H1 (cell line): ENCODE data around the gene CACFD1. TPM values are rescaled to one million over a fixed set of nuclear protein-coding genes. Genes with fewer than 3 reads are reported as not detected.

ENCODE experiments used
- CEBPB ChIP-seq: IDR thresholded peaks from 2 replicates; pipeline ENCODE4 v1.6.1; 2012; ENCODE audit warnings: low read depth, low read length
- EZH2 ChIP-seq: fragments of 200-600 bp; sonication (generic); IDR thresholded peaks from 2 replicates; pipeline ENCODE4 v1.7.1; 2012; ENCODE audit warnings: low read depth, mild to moderate bottlenecking, moderate library complexity, low read length, inconsistent platforms; ENCODE audit not compliant: severe bottlenecking
- KDM4A ChIP-seq: IDR thresholded peaks from one replicate; pipeline ENCODE4 v1.7.1; 2012; ENCODE audit warnings: low read depth, mild to moderate bottlenecking, moderate library complexity, low read length, inconsistent platforms; ENCODE audit not compliant: severe bottlenecking
- POLR2AphosphoS5 ChIP-seq: IDR thresholded peaks from 2 replicates; pipeline ENCODE4 v1.6.1; 2011; ENCODE audit warnings: low read depth, low read length
- RAD21 ChIP-seq, 2 experiments: IDR thresholded peaks in 1 of 2; conservative IDR thresholded peaks in 1 of 2; 2 replicates each; pipeline ENCODE4 v1.6.1; 2011; ENCODE audit warnings: low read depth in 2 of 2, low read length in 2 of 2, improper control_type of control experiment in 1 of 2, inconsistent platforms in 1 of 2, mild to moderate bottlenecking in 1 of 2, moderate library complexity in 1 of 2
- SIN3A ChIP-seq, 2 experiments: IDR thresholded peaks in 1 of 2; conservative IDR thresholded peaks in 1 of 2; 2 replicates each; pipeline ENCODE4 v1.6.1; 2011 to 2012; ENCODE audit warnings: low read length in 2 of 2, improper control_type of control experiment in 1 of 2, low read depth in 1 of 2, mild to moderate bottlenecking in 1 of 2
- SUZ12 ChIP-seq: fragments of 200-600 bp; sonication (generic); IDR thresholded peaks from 2 replicates; pipeline ENCODE4 v1.6.1; 2012; ENCODE audit warnings: mild to moderate bottlenecking, inconsistent platforms, low read length, moderate library complexity, mixed read lengths
- TBP ChIP-seq: IDR thresholded peaks from 2 replicates; pipeline ENCODE4 v1.6.1; 2011; ENCODE audit warnings: low read depth, low read length, improper control_type of control experiment
- polyA plus RNA-seq, 7 experiments: library from polyadenylated mRNA; depleted of rRNA in 3 of 7; stranded (reverse) in 5 of 7; unstranded in 2 of 7; fragments of >200 nt in 5 of 7; fragments of 200-250 nt in 2 of 7; gene quantifications; 1 replicate in 5 of 7; 2 replicates in 1 of 7; 4 replicates in 1 of 7; pipeline versions ENCODE4 v1.2.1 to v1.2.3, GENCODE V29; 2011 to 2013; ENCODE audit warnings: missing spikeins in 2 of 7, mixed read lengths in 2 of 7
- total RNA-seq: library from RNA; stranded (reverse); fragmentation: NEBNext Ultra II Directional; extraction: Animal tissue kit (Norgen Biotek cat#: 25700); gene quantifications from 2 replicates; pipeline ENCODE4 v1.2.1, GENCODE V29; 2021

The CACFD1 gene
- total and polyA plus RNA-seq, 2 of the 8 experiments (the other 6 are each of a cell fraction or from before 2014, with no cell fraction given): 13.4 to 15.5 TPM

- TF ChIP-seq EZH2 (no peak), TBP (no peak), KDM4A (no peak), POLR2AphosphoS5 (no peak), SUZ12 (no peak), SIN3A (conservative IDR thresholded peaks at IDR 0.05 in 1 of 2, IDR thresholded peaks at IDR 0.05 in 1 of 2; ENCODE audit: low read depth in 1 of 2, low read length in 2 of 2) (no peak), RAD21 (IDR thresholded peaks at IDR 0.05 in 1 of 2, conservative IDR thresholded peaks at IDR 0.05 in 1 of 2; ENCODE audit: low read depth in 2 of 2, low read length in 2 of 2) (no peak), CEBPB (no peak)
These were observed 35.6 kb upstream of the CACFD1 start (continued) for GRCh38 chr9:133424187-133424586.
